ENCODE results near the gene HDLBP.

DNA sequence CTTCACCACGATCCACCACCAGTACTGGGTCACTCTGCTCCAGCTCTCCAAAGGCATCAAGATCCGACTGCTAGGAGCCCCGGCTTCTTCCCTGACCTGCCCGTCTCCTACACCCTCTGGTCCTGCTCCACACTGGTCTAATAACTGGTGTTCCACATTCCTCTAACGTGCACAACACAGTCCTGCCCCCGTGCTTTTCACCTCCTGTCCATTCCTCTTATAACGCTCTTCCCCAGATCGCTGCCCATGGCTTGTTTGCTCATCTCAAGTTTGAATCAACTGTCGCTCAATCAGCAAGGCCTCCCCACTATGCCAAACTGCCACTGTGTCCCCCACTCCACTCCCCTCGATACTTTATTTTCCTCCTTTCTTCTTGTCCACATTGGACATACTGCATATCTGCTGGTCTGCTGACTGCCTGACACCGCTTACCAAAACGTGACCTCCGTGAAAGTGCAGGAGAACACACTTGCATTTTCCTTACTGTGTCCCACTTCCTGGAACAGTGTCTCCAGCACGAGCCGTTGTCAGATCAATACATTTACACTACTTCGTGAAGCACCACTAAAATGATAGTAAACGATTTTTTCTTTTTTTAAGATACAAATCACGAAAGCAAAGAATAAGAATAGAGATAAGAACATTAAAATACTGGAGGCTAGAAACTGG, 6.5 kb downstream of the HDLBP start:
- TF ChIP-seq POLR2A (IDR thresholded peaks at IDR 0.05): no peak
- no peak for TF ChIP-seq CTCF (IDR thresholded peaks at IDR 0.05)

Data from Peyer's patch (tissue), 4 donors.